H1 (cell line): ENCODE measurements around the gene GINS2. TPM values are rescaled to one million over a fixed set of nuclear protein-coding genes. Genes with fewer than 3 reads are reported as not detected.

Experiments used
- CTCF ChIA-PET: fragments of 300-600 bp; sonication (Branson Sonifier 250); formaldehyde crosslinking; loops from one replicate; lab custom pipeline; 2021; ENCODE audit not compliant: partially characterized antibody; lab: Charles Lee
- POLR2A ChIA-PET: fragments of 300-600 bp; sonication (Branson Sonifier 250); formaldehyde crosslinking; loops from one replicate; lab custom pipeline; 2021; ENCODE audit warnings: inconsistent platforms; ENCODE audit not compliant: partially characterized antibody; lab: Charles Lee
- DNase-seq, 2 experiments: peaks; one replicate each; pipeline versions ENCODE4 v3.0.0 to v3.0.0-alpha.2; 2010 to 2022; ENCODE audit warnings: low spot score in 2 of 2, low read depth in 1 of 2, mixed read lengths in 1 of 2
- FAIRE-seq: peaks from 2 replicates; lab custom pipeline; 2011; peaks lifted over from hg19 to GRCh38; lab: Jason Lieb, UNC
- H2AFZ ChIP-seq: 2 replicates; pipeline ENCODE4 v1.8.1; 2012; ENCODE audit warnings: low read length, inconsistent platforms
- H2AK5ac ChIP-seq: 2 replicates; pipeline ENCODE4 v1.6.1; 2013; ENCODE audit warnings: low read depth, low read length
- H2BK120ac ChIP-seq: replicated peaks from 2 replicates; pipeline ENCODE3; 2013; ENCODE audit warnings: low read depth, low read length, inconsistent platforms
- H2BK12ac ChIP-seq: 2 replicates; pipeline ENCODE4 v1.6.1; 2013; ENCODE audit warnings: low read depth, low read length
- H2BK15ac ChIP-seq: 2 replicates; pipeline ENCODE4 v1.6.1; 2013; ENCODE audit warnings: low read length
- H2BK20ac ChIP-seq: 2 replicates; pipeline ENCODE4 v1.6.1; 2013; ENCODE audit warnings: low read length
- H2BK5ac ChIP-seq: 2 replicates; pipeline ENCODE4 v1.6.1; 2013; ENCODE audit warnings: low read depth, low read length
- H3K14ac ChIP-seq: 2 replicates; pipeline ENCODE4 v1.6.1; 2013; ENCODE audit warnings: inconsistent platforms; ENCODE audit not compliant: insufficient read length
- H3K18ac ChIP-seq: 2 replicates; pipeline ENCODE4 v1.6.1; 2013; ENCODE audit warnings: low read length; ENCODE audit errors: extremely low read depth
- H3K23ac ChIP-seq: 2 replicates; pipeline ENCODE4 v1.6.1; 2013; ENCODE audit warnings: inconsistent platforms; ENCODE audit not compliant: insufficient read length
- H3K23me2 ChIP-seq: 2 replicates; pipeline ENCODE4 v1.6.1; 2013; ENCODE audit warnings: low read depth, low read length
- H3K27ac ChIP-seq: 2 replicates; pipeline ENCODE4 v1.6.1; 2011; ENCODE audit warnings: low read depth, low read length, inconsistent platforms
- H3K27me3 ChIP-seq, 4 experiments: replicated peaks in 1 of 4; 1 replicate in 1 of 4; 2 replicates in 3 of 4; pipeline versions ENCODE4 v1.6.1 to v1.8.1; 2011 to 2013; ENCODE audit warnings: low read length in 3 of 4, mild to moderate bottlenecking in 3 of 4, inconsistent platforms in 2 of 4, mixed read lengths in 2 of 4, moderate library complexity in 1 of 4; ENCODE audit not compliant: control insufficient read depth in 3 of 4, insufficient read depth in 3 of 4; ENCODE audit errors: extremely low read depth in 1 of 4
- H3K36me3 ChIP-seq, 4 experiments: 2 replicates each; pipeline versions ENCODE4 v1.6.1 to v1.8.1; 2011 to 2013; ENCODE audit warnings: mild to moderate bottlenecking in 4 of 4, low read length in 3 of 4, moderate library complexity in 2 of 4, control low read depth in 1 of 4, inconsistent platforms in 1 of 4; ENCODE audit not compliant: insufficient read depth in 4 of 4, control insufficient read depth in 2 of 4
- H3K4ac ChIP-seq: replicated peaks from 2 replicates; pipeline ENCODE3; 2013; ENCODE audit warnings: low read length, low read depth, mixed read lengths, inconsistent platforms; ENCODE audit not compliant: insufficient read length
- H3K4me1 ChIP-seq, 4 experiments: replicated peaks in 1 of 4; 1 replicate in 1 of 4; 2 replicates in 3 of 4; pipeline versions ENCODE4 v1.6.1 to v1.8.1; 2011 to 2013; ENCODE audit warnings: low read length in 3 of 4, inconsistent platforms in 2 of 4, mixed read lengths in 1 of 4; ENCODE audit not compliant: insufficient read depth in 4 of 4, control insufficient read depth in 3 of 4
- H3K4me2 ChIP-seq, 2 experiments: 2 replicates each; pipeline versions ENCODE4 v1.6.1 to v1.8.1; 2011 to 2013; ENCODE audit warnings: low read depth in 2 of 2, low read length in 2 of 2, control low read depth in 1 of 2, inconsistent platforms in 1 of 2, mild to moderate bottlenecking in 1 of 2; ENCODE audit not compliant: insufficient read depth in 1 of 2
- H3K4me3 ChIP-seq, 4 experiments: fragments of 200-600, 300-600 bp in 1 of 4; sonication (generic), shearing (Covaris generic), sonication (Bioruptor Twin) in 1 of 4; 2 replicates each; pipeline versions ENCODE4 v1.5.1 to v1.8.1; 2011 to 2016; ENCODE audit warnings: low read length in 4 of 4, low read depth in 3 of 4, control low read depth in 2 of 4, inconsistent platforms in 2 of 4, mild to moderate bottlenecking in 2 of 4, mixed read lengths in 1 of 4, moderate library complexity in 1 of 4; ENCODE audit not compliant: insufficient read depth in 2 of 4; ENCODE audit errors: extremely low read depth in 1 of 4
- H3K56ac ChIP-seq: replicated peaks from 2 replicates; pipeline ENCODE3; 2013; ENCODE audit warnings: low read depth, mild to moderate bottlenecking, mixed read lengths, low read length, inconsistent platforms; ENCODE audit not compliant: insufficient read length
- H3K79me1 ChIP-seq: 2 replicates; pipeline ENCODE4 v1.6.1; 2013; ENCODE audit warnings: low read depth, low read length, control low read depth
- H3K79me2 ChIP-seq, 2 experiments: 2 replicates each; pipeline versions ENCODE4 v1.6.1 to v1.8.1; 2012 to 2013; ENCODE audit warnings: low read length in 2 of 2, mild to moderate bottlenecking in 2 of 2, inconsistent platforms in 1 of 2; ENCODE audit not compliant: insufficient read depth in 2 of 2, control insufficient read depth in 1 of 2
- H3K9ac ChIP-seq, 4 experiments: replicated peaks in 1 of 4; 1 replicate in 1 of 4; 2 replicates in 3 of 4; pipeline versions ENCODE4 v1.6.1 to v1.8.1; 2011 to 2013; ENCODE audit warnings: low read depth in 3 of 4, low read length in 3 of 4, control low read depth in 2 of 4, mild to moderate bottlenecking in 2 of 4, moderate library complexity in 2 of 4, inconsistent platforms in 1 of 4; ENCODE audit errors: extremely low read depth in 1 of 4
- H3K9me3 ChIP-seq, 2 experiments: 2 replicates each; pipeline versions ENCODE4 v1.6.1 to v1.8.1; 2012 to 2013; ENCODE audit warnings: mild to moderate bottlenecking in 2 of 2, moderate library complexity in 2 of 2, control low read depth in 1 of 2, inconsistent platforms in 1 of 2, low read depth in 1 of 2, low read length in 1 of 2, mixed read lengths in 1 of 2; ENCODE audit not compliant: insufficient read depth in 2 of 2
- H4K20me1 ChIP-seq, 2 experiments: replicated peaks in 1 of 2; 2 replicates each; pipeline versions ENCODE3 to v1.8.1; 2011 to 2013; ENCODE audit warnings: inconsistent platforms in 2 of 2, low read length in 2 of 2, mild to moderate bottlenecking in 1 of 2; ENCODE audit not compliant: insufficient read depth in 2 of 2, control insufficient read depth in 1 of 2
- H4K5ac ChIP-seq: 2 replicates; pipeline ENCODE4 v1.6.1; 2013; ENCODE audit warnings: low read length, low read depth, mixed read lengths, inconsistent platforms; ENCODE audit not compliant: insufficient read length
- H4K8ac ChIP-seq: 2 replicates; pipeline ENCODE4 v1.8.0; 2013; ENCODE audit warnings: mild to moderate bottlenecking, moderate library complexity, low read length, inconsistent platforms; ENCODE audit not compliant: insufficient read depth; ENCODE audit errors: extremely low read depth
- H4K91ac ChIP-seq: replicated peaks from 2 replicates; pipeline ENCODE3; 2013; ENCODE audit warnings: low read length, mixed read lengths, inconsistent platforms; ENCODE audit not compliant: insufficient read length
- ASH2L ChIP-seq: fragments of 200-600, 300-600 bp; sonication (generic); IDR thresholded peaks from one replicate; pipeline ENCODE4 v1.7.1; 2017; ENCODE audit warnings: low read length
- BRCA1 ChIP-seq: IDR thresholded peaks from 2 replicates; pipeline ENCODE4 v1.6.1; 2012; ENCODE audit warnings: low read depth, low read length, improper control_type of control experiment
- EZH2 ChIP-seq: fragments of 200-600 bp; sonication (generic); IDR thresholded peaks from 2 replicates; pipeline ENCODE4 v1.7.1; 2012; ENCODE audit warnings: low read depth, mild to moderate bottlenecking, moderate library complexity, low read length, inconsistent platforms; ENCODE audit not compliant: severe bottlenecking
- JUN ChIP-seq: IDR thresholded peaks from 2 replicates; pipeline ENCODE4 v1.6.1; 2011; ENCODE audit warnings: low read depth, mild to moderate bottlenecking, improper control_type of control experiment, low read length
- SAP30 ChIP-seq: fragments of 300-600 bp; sonication (generic); IDR thresholded peaks from 2 replicates; pipeline ENCODE4 v1.7.1; 2012; ENCODE audit warnings: low read length, moderate library complexity, mild to moderate bottlenecking, inconsistent platforms; ENCODE audit not compliant: insufficient read depth, insufficient replicate concordance
- SIX5 ChIP-seq: IDR thresholded peaks from 2 replicates; pipeline ENCODE4 v1.6.1; 2011; ENCODE audit warnings: mild to moderate bottlenecking, low read depth, low read length
- TAF7 ChIP-seq: optimal IDR thresholded peaks from 2 replicates; pipeline ENCODE3; 2011; ENCODE audit warnings: low read depth, mild to moderate bottlenecking, inconsistent platforms, low read length, moderate library complexity, borderline replicate concordance
- WGBS, 2 experiments: shearing (Covaris generic) in 1 of 2; methylation state at CpG; one replicate each; pipeline versions ENCODE4 v1.1.6 to v1.1.7; 2013 to 2015; ENCODE audit warnings: low lambda C conversion rate in 2 of 2, mixed read lengths in 2 of 2, inconsistent platforms in 1 of 2, low coverage in 1 of 2, missing lambda C conversion rate in 1 of 2; ENCODE audit not compliant: insufficient replicate concordance in 2 of 2, insufficient coverage in 1 of 2, insufficient read length in 1 of 2; ENCODE audit errors: extremely low coverage in 1 of 2, missing lambda C conversion rate in 1 of 2; 5-methylcytosine and 5-hydroxymethylcytosine counted together
- polyA plus RNA-seq, 7 experiments: library from polyadenylated mRNA; depleted of rRNA in 3 of 7; stranded (reverse) in 5 of 7; unstranded in 2 of 7; fragments of >200 nt in 5 of 7; fragments of 200-250 nt in 2 of 7; gene quantifications; 1 replicate in 5 of 7; 2 replicates in 1 of 7; 4 replicates in 1 of 7; pipeline versions ENCODE4 v1.2.1 to v1.2.3, GENCODE V29; 2011 to 2013; ENCODE audit warnings: missing spikeins in 2 of 7, mixed read lengths in 2 of 7
- total RNA-seq: library from RNA; stranded (reverse); fragmentation: NEBNext Ultra II Directional; extraction: Animal tissue kit (Norgen Biotek cat#: 25700); gene quantifications from 2 replicates; pipeline ENCODE4 v1.2.1, GENCODE V29; 2021
- TF ChIP-seq, protein P1 (sequence below): IDR thresholded peaks from 2 replicates; pipeline ENCODE4 v1.6.1; 2012; ENCODE audit warnings: inconsistent platforms
- TF ChIP-seq, protein P2 (sequence below): IDR thresholded peaks from 2 replicates; pipeline ENCODE4 v1.6.1; 2012; ENCODE audit warnings: low read length, inconsistent platforms

The GINS2 gene
- total and polyA plus RNA-seq, 2 of the 8 experiments (the other 6 are each of a cell fraction or from before 2014, with no cell fraction given), result 29.4 to 59.1 TPM

DNA sequence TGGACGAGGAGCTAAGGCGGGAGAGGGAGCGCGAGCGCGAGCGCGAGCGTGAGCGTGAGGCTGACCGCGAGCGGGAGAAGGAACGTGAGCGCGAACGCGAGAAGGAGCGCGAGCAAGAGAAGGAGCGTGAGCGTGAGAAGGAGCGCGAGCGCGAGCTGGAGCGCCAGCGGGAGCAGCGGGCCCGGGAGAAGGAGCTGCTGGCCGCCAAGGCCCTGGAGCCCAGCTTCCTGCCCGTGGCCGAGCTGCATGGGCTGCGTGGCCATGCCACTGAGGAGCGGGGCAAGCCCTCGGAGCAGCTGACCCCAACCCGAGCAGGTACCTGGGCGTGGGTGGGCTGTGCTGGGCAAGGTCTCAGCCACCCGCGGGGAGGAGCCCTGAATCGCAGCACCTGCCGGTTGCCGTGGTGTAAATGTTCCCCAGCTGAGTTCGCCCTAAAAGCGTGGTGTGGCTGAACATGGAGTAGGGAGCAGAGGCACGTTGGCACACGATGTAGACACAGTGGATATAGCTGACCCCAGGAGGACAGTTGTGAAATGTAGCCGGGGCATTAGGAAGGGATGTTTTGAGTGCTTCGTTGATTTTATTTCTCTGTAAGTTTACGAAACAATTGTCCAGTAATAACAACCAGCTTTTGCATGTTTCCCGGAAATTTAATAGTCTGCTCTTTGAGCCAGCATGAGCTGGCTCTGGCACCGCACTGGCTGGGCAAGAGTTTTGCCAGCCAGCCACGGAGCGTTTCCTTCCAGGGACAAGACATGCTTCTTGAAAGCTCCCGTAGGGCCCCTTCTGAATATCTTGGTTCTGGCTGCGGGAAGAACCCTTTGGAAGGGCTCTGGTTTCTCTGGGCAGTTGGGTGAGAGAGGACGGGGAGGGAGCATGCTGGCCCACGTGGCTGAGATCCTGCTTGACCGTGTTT is 32.1 kb downstream of the GINS2 start:
- ChIA-PET POLR2A (interaction anchor here (1.1 to 1.4 kb wide), 2 partner anchors 14 to 18 kb away, joined by 3 to 6 read pairs; no protein-coding TSS in a partner anchor), CTCF (interaction anchor here (0.6 to 16.9 kb wide), 12 partner anchors 11 to 409 kb away, joined by 3 to 248 read pairs (median 4); no protein-coding TSS in a partner anchor)
- peaks cover 0 to 12% of the 10 kb centered on the region in 2 experiments; a peak in 1 of 4 replicates for H3K9me3 ChIP-seq
- no peaks in the 10 kb centered on the region; a peak in 1 of 7 replicates for H3K4me1 ChIP-seq
- no peak for DNase-seq
- no peaks in the 10 kb centered on the region for H3K27me3 ChIP-seq
- peaks cover 10% of the 10 kb centered on the region; the same call in 1 of the 2 replicates for H3K79me1 ChIP-seq
- WGBS, 2 experiments, result 96 to 100% methylated on average over 21 to 52 of the region's 59 CpGs
- no peak for FAIRE-seq
- H3K36me3 ChIP-seq, result peaks cover 19 to 62% (median 46%) of the 10 kb centered on the region in 4 experiments
- H3K23ac ChIP-seq, result no peak overlapping the region
- H4K91ac ChIP-seq, result no peak overlapping the region
- H2BK12ac ChIP-seq, result no peak overlapping the region; the same call in 1 of the 2 replicates
- H2BK20ac ChIP-seq, result no peak overlapping the region
- H4K5ac ChIP-seq, result no peak overlapping the region
- H2BK120ac ChIP-seq, result no peak overlapping the region
- no peak overlapping the region for H2AK5ac ChIP-seq
- peaks cover 25 to 32% of the 10 kb centered on the region in 2 experiments for H4K20me1 ChIP-seq
- no peak overlapping the region for H3K9ac ChIP-seq
- no peak overlapping the region for H3K4ac ChIP-seq
- H3K4me2 ChIP-seq, result no peak overlapping the region
- H2BK5ac ChIP-seq, result no peak overlapping the region
- H3K4me3 ChIP-seq, result no peak overlapping the region
- H4K8ac ChIP-seq, result peak overlapping the region; percentile 35; the same call in 1 of the 2 replicates
- H3K23me2 ChIP-seq, result no peaks in the 10 kb centered on the region
- no peak overlapping the region for H3K56ac ChIP-seq
- H2AFZ ChIP-seq, result no peak overlapping the region
- no peak overlapping the region for H3K18ac ChIP-seq
- no peak overlapping the region for H3K27ac ChIP-seq
- H3K14ac ChIP-seq, result no peak overlapping the region
- H3K79me2 ChIP-seq, result peaks cover 0 to 9% of the 10 kb centered on the region in 2 experiments; a peak in 1 of 4 replicates
- H2BK15ac ChIP-seq, result no peak overlapping the region
- TF ChIP-seq BRCA1, result no peak
- no peak for TF ChIP-seq EZH2
- no peak for TF ChIP-seq JUN
- no peak for TF ChIP-seq ASH2L
- no peak for TF ChIP-seq TAF7
- TF ChIP-seq SIX5, result no peak
- TF ChIP-seq, protein P1, sequence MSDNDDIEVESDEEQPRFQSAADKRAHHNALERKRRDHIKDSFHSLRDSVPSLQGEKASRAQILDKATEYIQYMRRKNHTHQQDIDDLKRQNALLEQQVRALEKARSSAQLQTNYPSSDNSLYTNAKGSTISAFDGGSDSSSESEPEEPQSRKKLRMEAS, result no peak
- TF ChIP-seq SAP30, result no peak
- TF ChIP-seq, protein P2, sequence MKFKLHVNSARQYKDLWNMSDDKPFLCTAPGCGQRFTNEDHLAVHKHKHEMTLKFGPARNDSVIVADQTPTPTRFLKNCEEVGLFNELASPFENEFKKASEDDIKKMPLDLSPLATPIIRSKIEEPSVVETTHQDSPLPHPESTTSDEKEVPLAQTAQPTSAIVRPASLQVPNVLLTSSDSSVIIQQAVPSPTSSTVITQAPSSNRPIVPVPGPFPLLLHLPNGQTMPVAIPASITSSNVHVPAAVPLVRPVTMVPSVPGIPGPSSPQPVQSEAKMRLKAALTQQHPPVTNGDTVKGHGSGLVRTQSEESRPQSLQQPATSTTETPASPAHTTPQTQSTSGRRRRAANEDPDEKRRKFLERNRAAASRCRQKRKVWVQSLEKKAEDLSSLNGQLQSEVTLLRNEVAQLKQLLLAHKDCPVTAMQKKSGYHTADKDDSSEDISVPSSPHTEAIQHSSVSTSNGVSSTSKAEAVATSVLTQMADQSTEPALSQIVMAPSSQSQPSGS, result no peak
